Astrocyte (in vitro differentiated cells and primary cell): ENCODE data around the gene PRR36. TPM values are rescaled to one million over a fixed set of nuclear protein-coding genes. Genes with fewer than 3 reads are reported as not detected.

Experiments used
- DNase-seq: peaks from one replicate; pipeline ENCODE4 v3.0.0-alpha.2; 2010; ENCODE audit warnings: low read depth
- FAIRE-seq: peaks from 2 replicates; lab custom pipeline; 2011; peaks lifted over from hg19 to GRCh38; lab: Jason Lieb, UNC
- H2AFZ ChIP-seq: 2 replicates; pipeline ENCODE4 v1.6.0; 2012; ENCODE audit warnings: low read depth, low read length, inconsistent platforms
- H3K27ac ChIP-seq: 2 replicates; pipeline ENCODE4 v1.5.1; 2011; ENCODE audit warnings: low read depth, low read length, inconsistent platforms
- H3K27me3 ChIP-seq: 2 replicates; pipeline ENCODE4 v1.6.0; 2011; ENCODE audit warnings: low read length, inconsistent platforms; ENCODE audit not compliant: insufficient read depth
- H3K36me3 ChIP-seq: 2 replicates; pipeline ENCODE4 v1.5.1; 2011; ENCODE audit warnings: low read length, inconsistent platforms; ENCODE audit not compliant: insufficient read depth
- H3K4me1 ChIP-seq: 2 replicates; pipeline ENCODE4 v1.5.1; 2011; ENCODE audit warnings: low read length, inconsistent platforms; ENCODE audit not compliant: insufficient read depth
- H3K4me2 ChIP-seq: 2 replicates; pipeline ENCODE4 v1.6.0; 2012; ENCODE audit warnings: low read length, inconsistent platforms
- H3K4me3 ChIP-seq: 2 replicates; pipeline ENCODE4 v1.5.1; 2011; ENCODE audit warnings: low read depth, mild to moderate bottlenecking, low read length, inconsistent platforms; ENCODE audit not compliant: insufficient read depth
- H3K79me2 ChIP-seq: 2 replicates; pipeline ENCODE4 v1.6.0; 2012; ENCODE audit warnings: mild to moderate bottlenecking, low read length, inconsistent platforms; ENCODE audit not compliant: insufficient read depth
- H3K9ac ChIP-seq: 2 replicates; pipeline ENCODE4 v1.6.0; 2012; ENCODE audit warnings: mild to moderate bottlenecking, low read length, inconsistent platforms
- H3K9me3 ChIP-seq: 2 replicates; pipeline ENCODE4 v1.5.1; 2012; ENCODE audit warnings: low read depth, mild to moderate bottlenecking, low read length, inconsistent platforms; ENCODE audit not compliant: insufficient read depth
- H4K20me1 ChIP-seq: 2 replicates; pipeline ENCODE4 v1.6.0; 2012; ENCODE audit warnings: low read length, inconsistent platforms; ENCODE audit not compliant: insufficient read depth
- H3K27ac Mint-ChIP-seq: one replicate; pipeline ENCODE4 v1.8.0; 2021; ENCODE audit warnings: mild to moderate bottlenecking, mixed read lengths; ENCODE audit not compliant: unreplicated experiment
- H3K27me3 Mint-ChIP-seq: one replicate; pipeline ENCODE4 v1.8.0; 2021; ENCODE audit warnings: low read depth, mixed read lengths; ENCODE audit not compliant: unreplicated experiment
- H3K36me3 Mint-ChIP-seq: one replicate; pipeline ENCODE4 v1.8.0; 2021; ENCODE audit warnings: low read depth, mixed read lengths; ENCODE audit not compliant: unreplicated experiment
- H3K4me1 Mint-ChIP-seq: one replicate; pipeline ENCODE4 v1.8.0; 2021; ENCODE audit warnings: low read depth, mixed read lengths; ENCODE audit not compliant: unreplicated experiment
- H3K4me3 Mint-ChIP-seq: one replicate; pipeline ENCODE4 v1.8.0; 2021; ENCODE audit warnings: mild to moderate bottlenecking, moderate library complexity, mixed read lengths; ENCODE audit not compliant: unreplicated experiment
- H3K9me3 Mint-ChIP-seq: one replicate; pipeline ENCODE4 v1.8.0; 2021; ENCODE audit warnings: mild to moderate bottlenecking, mixed read lengths; ENCODE audit not compliant: unreplicated experiment
- CTCF ChIP-seq: IDR thresholded peaks from 2 replicates; pipeline ENCODE4 v1.5.1; 2011; ENCODE audit warnings: low read depth, mild to moderate bottlenecking, inconsistent platforms, low read length, moderate library complexity; ENCODE audit not compliant: insufficient read depth
- EZH2 ChIP-seq: IDR thresholded peaks from 2 replicates; pipeline ENCODE4 v1.6.1; 2012; ENCODE audit warnings: mild to moderate bottlenecking, low read length, inconsistent platforms; ENCODE audit not compliant: insufficient read depth
- total RNA-seq: library from RNA; stranded (reverse); gene quantifications from 2 replicates; pipeline ENCODE4 v1.2.1, GENCODE V29; 2021

Gene PRR36
- total RNA-seq, 1 donor from 2014 or later: 1.3 TPM

GRCh38 chr19:7911508-7912143 is 37.4 kb upstream of the PRR36 start:
- peaks cover 10% of the 10 kb centered on the region for H3K27me3 Mint-ChIP-seq
- DNase-seq: no peak
- Histone ChIP-seq H3K9me3 (no peaks in the 10 kb centered on the region), H3K4me2 (no peak overlapping the region), H3K27ac (no peak overlapping the region), H3K9ac (no peak overlapping the region), H3K36me3 (no peaks in the 10 kb centered on the region), H2AFZ (no peak overlapping the region), H3K27me3 (peaks cover 11% of the 10 kb centered on the region), H3K4me3 (no peak overlapping the region), H3K79me2 (peaks cover 16% of the 10 kb centered on the region), H3K4me1 (peaks cover 8% of the 10 kb centered on the region), H4K20me1 (peaks cover 35% of the 10 kb centered on the region)
- no peak for FAIRE-seq
- H3K4me3 Mint-ChIP-seq: no peak overlapping the region
- H3K27ac Mint-ChIP-seq: no peak overlapping the region
- H3K9me3 Mint-ChIP-seq: no peaks in the 10 kb centered on the region
- H3K4me1 Mint-ChIP-seq: no peaks in the 10 kb centered on the region
- TF ChIP-seq CTCF: no peak
- no peak for TF ChIP-seq EZH2
- H3K36me3 Mint-ChIP-seq: peaks cover 3% of the 10 kb centered on the region

- no peak overlapping the region for H3K4me2 ChIP-seq
- Mint-ChIP-seq H3K4me1 (no peaks in the 10 kb centered on the region), H3K36me3 (peaks cover 3% of the 10 kb centered on the region), H3K9me3 (no peaks in the 10 kb centered on the region), H3K27me3 (peaks cover 7% of the 10 kb centered on the region), H3K27ac (no peak overlapping the region), H3K4me3 (no peak overlapping the region)
- no peak overlapping the region for H3K9ac ChIP-seq
- DNase-seq (no peak), FAIRE-seq (no peak)
- peaks cover 40% of the 10 kb centered on the region for H4K20me1 ChIP-seq
- no peaks in the 10 kb centered on the region for H3K36me3 ChIP-seq
- peaks cover 26% of the 10 kb centered on the region for H3K79me2 ChIP-seq
- no peak overlapping the region for H2AFZ ChIP-seq
- peaks cover 4% of the 10 kb centered on the region for H3K27me3 ChIP-seq
- no peak overlapping the region for H3K4me3 ChIP-seq
- H3K4me1 ChIP-seq: peaks cover 2% of the 10 kb centered on the region
- no peaks in the 10 kb centered on the region for H3K9me3 ChIP-seq
- TF ChIP-seq CTCF (no peak), EZH2 (no peak)
- H3K27ac ChIP-seq: no peak overlapping the region
Measured at GRCh38 chr19:7910321-7911161, 36.4 kb upstream of the PRR36 start.
